ENCODE data around the gene USF3.
A peak's percentile ranks its signal among the peaks of the same experiment; 100 is the strongest.

Gene USF3

DNA sequence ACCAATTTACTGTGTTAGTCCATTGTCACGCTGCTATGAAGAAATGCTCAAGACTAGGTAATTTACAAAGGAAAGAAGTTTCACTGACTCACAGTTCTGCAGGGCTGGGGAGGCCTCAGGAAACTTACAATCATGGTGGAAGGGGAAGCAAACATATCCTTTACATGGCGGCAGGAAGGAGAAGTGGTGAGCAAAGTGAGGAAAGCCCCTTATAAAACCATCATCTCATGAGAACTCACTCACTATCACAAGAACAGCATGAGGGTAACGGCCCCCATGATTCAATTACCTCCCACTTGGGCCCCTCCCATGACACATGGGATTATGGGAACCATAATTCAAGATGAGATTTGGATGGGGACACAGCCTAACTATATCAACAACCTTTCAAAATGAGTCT is 20.2 kb downstream of the USF3 start:
- H2AFZ ChIP-seq (ENCODE audit: low read length), result no peak overlapping the region
- H3K9ac ChIP-seq (ENCODE audit: low read depth, low read length, poor library complexity, severe bottlenecking), result no peak overlapping the region
- no peaks in the 10 kb centered on the region for H3K9me3 ChIP-seq (ENCODE audit: insufficient read depth, low read depth, low read length)
- TF ChIP-seq EZH2phosphoT487 (IDR thresholded peaks at IDR 0.05; ENCODE audit: borderline replicate concordance), result no peak
- TF ChIP-seq, protein P1, sequence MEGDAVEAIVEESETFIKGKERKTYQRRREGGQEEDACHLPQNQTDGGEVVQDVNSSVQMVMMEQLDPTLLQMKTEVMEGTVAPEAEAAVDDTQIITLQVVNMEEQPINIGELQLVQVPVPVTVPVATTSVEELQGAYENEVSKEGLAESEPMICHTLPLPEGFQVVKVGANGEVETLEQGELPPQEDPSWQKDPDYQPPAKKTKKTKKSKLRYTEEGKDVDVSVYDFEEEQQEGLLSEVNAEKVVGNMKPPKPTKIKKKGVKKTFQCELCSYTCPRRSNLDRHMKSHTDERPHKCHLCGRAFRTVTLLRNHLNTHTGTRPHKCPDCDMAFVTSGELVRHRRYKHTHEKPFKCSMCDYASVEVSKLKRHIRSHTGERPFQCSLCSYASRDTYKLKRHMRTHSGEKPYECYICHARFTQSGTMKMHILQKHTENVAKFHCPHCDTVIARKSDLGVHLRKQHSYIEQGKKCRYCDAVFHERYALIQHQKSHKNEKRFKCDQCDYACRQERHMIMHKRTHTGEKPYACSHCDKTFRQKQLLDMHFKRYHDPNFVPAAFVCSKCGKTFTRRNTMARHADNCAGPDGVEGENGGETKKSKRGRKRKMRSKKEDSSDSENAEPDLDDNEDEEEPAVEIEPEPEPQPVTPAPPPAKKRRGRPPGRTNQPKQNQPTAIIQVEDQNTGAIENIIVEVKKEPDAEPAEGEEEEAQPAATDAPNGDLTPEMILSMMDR (conservative IDR thresholded peaks at IDR 0.05; ENCODE audit: low read length), result no peak
- H3K4me2 ChIP-seq (ENCODE audit: low read depth, low read length, poor library complexity, severe bottlenecking), result no peak overlapping the region
- no peaks in the 10 kb centered on the region for H3K9me2 ChIP-seq (replicated peaks; ENCODE audit: low read depth, low read length)
- H3F3A ChIP-seq (ENCODE audit: low read depth), result no peaks in the 10 kb centered on the region
- no peaks in the 10 kb centered on the region for H3K27me3 ChIP-seq (ENCODE audit: insufficient read depth, low read length, poor library complexity, severe bottlenecking)
- no peaks in the 10 kb centered on the region for H4K20me1 ChIP-seq (ENCODE audit: insufficient read depth, low read length, poor library complexity, severe bottlenecking)
- peaks cover 29% of the 10 kb centered on the region; the same call in 1 of the 2 replicates for H3K36me3 ChIP-seq (ENCODE audit: insufficient read depth, low read length)
- no peaks in the 10 kb centered on the region for H3K4me1 ChIP-seq (ENCODE audit: insufficient read depth, low read length, poor library complexity, severe bottlenecking)
- no peaks in the 10 kb centered on the region for H3K79me2 ChIP-seq (ENCODE audit: insufficient read depth, low read length)
- H3K4me3 ChIP-seq (ENCODE audit: low read length, poor library complexity, severe bottlenecking), result no peak overlapping the region

DNA sequence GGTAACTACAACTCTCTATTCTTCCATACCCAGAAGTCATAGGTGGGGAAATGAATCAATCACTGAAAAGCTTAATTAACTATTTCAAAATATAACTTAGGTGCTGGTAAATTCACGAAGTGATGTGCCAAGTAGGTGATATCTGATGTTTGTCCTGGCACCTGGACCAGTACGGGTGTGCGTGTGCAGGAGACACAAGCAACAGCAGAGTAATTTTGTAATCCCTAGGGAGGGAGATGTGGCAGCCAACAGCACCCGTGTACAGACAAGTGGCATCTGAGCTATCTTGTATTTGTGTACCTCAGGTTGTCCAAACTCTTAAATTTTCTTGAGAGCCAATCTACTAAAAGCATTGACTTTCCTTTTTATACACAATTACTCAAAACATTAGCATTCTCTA is 22.8 kb downstream of the USF3 start:
- no peak overlapping the region for H3K4me3 ChIP-seq (ENCODE audit: low read length, poor library complexity, severe bottlenecking)
- H3K36me3 ChIP-seq (ENCODE audit: insufficient read depth, low read length), result peaks cover 29% of the 10 kb centered on the region; the same call in 1 of the 2 replicates
- H3K4me2 ChIP-seq (ENCODE audit: low read depth, low read length, poor library complexity, severe bottlenecking), result no peak overlapping the region
- no peaks in the 10 kb centered on the region for H3F3A ChIP-seq (ENCODE audit: low read depth)
- TF ChIP-seq EZH2phosphoT487 (IDR thresholded peaks at IDR 0.05; ENCODE audit: borderline replicate concordance), result no peak
- TF ChIP-seq, protein P1 (conservative IDR thresholded peaks at IDR 0.05; ENCODE audit: low read length), result no peak
- H3K9me2 ChIP-seq (replicated peaks; ENCODE audit: low read depth, low read length), result no peaks in the 10 kb centered on the region
- H3K9ac ChIP-seq (ENCODE audit: low read depth, low read length, poor library complexity, severe bottlenecking), result no peak overlapping the region
- H4K20me1 ChIP-seq (ENCODE audit: insufficient read depth, low read length, poor library complexity, severe bottlenecking), result no peaks in the 10 kb centered on the region
- no peaks in the 10 kb centered on the region for H3K9me3 ChIP-seq (ENCODE audit: insufficient read depth, low read depth, low read length)
- no peak overlapping the region for H2AFZ ChIP-seq (ENCODE audit: low read length)
- H3K4me1 ChIP-seq (ENCODE audit: insufficient read depth, low read length, poor library complexity, severe bottlenecking), result no peaks in the 10 kb centered on the region
- no peaks in the 10 kb centered on the region for H3K27me3 ChIP-seq (ENCODE audit: insufficient read depth, low read length, poor library complexity, severe bottlenecking)
- H3K79me2 ChIP-seq (ENCODE audit: insufficient read depth, low read length), result no peaks in the 10 kb centered on the region

DNA sequence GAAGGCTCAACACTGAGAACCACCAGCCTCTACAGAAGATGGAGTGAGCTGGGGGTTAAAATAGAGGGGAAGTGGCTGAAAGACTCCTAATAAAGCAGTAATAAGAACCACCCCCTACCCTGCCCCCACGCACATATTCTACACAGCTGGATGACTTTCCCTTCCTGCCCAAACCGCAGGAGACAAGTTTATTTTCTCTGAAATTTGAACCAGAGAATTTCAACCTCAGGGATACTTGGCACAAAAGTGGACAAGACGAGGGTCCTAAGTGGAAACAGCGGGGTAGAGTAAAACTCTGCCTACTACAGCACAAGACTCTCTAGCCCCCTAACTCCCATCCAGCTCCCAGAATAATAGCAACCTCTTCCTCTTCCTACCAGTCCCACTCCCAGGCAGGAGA is 28.4 kb downstream of the USF3 start:
- Histone ChIP-seq H3K4me3 (ENCODE audit: low read length, poor library complexity, severe bottlenecking) (peak overlapping the region; percentile 6), H3K79me2 (ENCODE audit: insufficient read depth, low read length) (no peaks in the 10 kb centered on the region), H3K27me3 (ENCODE audit: insufficient read depth, low read length, poor library complexity, severe bottlenecking) (no peaks in the 10 kb centered on the region), H3K9ac (ENCODE audit: low read depth, low read length, poor library complexity, severe bottlenecking) (no peak overlapping the region), H3K9me3 (ENCODE audit: insufficient read depth, low read depth, low read length) (no peaks in the 10 kb centered on the region), H3K36me3 (ENCODE audit: insufficient read depth, low read length) (peaks cover 18% of the 10 kb centered on the region; the same call in 1 of the 2 replicates), H3K9me2 (replicated peaks; ENCODE audit: low read depth, low read length) (no peaks in the 10 kb centered on the region), H4K20me1 (ENCODE audit: insufficient read depth, low read length, poor library complexity, severe bottlenecking) (no peaks in the 10 kb centered on the region), H3K4me1 (ENCODE audit: insufficient read depth, low read length, poor library complexity, severe bottlenecking) (peaks cover 19% of the 10 kb centered on the region), H3K4me2 (ENCODE audit: low read depth, low read length, poor library complexity, severe bottlenecking) (peak overlapping the region; percentile 53), H2AFZ (ENCODE audit: low read length) (no peak overlapping the region), H3F3A (ENCODE audit: low read depth) (no peaks in the 10 kb centered on the region)
- TF ChIP-seq, protein P1 (conservative IDR thresholded peaks at IDR 0.05; ENCODE audit: low read length), result no peak
- no peak for TF ChIP-seq EZH2phosphoT487 (IDR thresholded peaks at IDR 0.05; ENCODE audit: borderline replicate concordance)
